NCI-H345 treated with DMSO at 0.1 percent for 48 hours (cell line): ENCODE results near the gene DENND6B.
"Not testable (repeated sequence)": the region's sequence is repeated elsewhere in the genome, so short reads cannot be mapped to it uniquely, and the experiment has no call there.

Source experiments
- DNase-seq: peaks from one replicate; lab custom pipeline; 2025; ENCODE audit not compliant: unreplicated experiment; lab: John Stamatoyannopoulos, UW

The DENND6B gene

DNA sequence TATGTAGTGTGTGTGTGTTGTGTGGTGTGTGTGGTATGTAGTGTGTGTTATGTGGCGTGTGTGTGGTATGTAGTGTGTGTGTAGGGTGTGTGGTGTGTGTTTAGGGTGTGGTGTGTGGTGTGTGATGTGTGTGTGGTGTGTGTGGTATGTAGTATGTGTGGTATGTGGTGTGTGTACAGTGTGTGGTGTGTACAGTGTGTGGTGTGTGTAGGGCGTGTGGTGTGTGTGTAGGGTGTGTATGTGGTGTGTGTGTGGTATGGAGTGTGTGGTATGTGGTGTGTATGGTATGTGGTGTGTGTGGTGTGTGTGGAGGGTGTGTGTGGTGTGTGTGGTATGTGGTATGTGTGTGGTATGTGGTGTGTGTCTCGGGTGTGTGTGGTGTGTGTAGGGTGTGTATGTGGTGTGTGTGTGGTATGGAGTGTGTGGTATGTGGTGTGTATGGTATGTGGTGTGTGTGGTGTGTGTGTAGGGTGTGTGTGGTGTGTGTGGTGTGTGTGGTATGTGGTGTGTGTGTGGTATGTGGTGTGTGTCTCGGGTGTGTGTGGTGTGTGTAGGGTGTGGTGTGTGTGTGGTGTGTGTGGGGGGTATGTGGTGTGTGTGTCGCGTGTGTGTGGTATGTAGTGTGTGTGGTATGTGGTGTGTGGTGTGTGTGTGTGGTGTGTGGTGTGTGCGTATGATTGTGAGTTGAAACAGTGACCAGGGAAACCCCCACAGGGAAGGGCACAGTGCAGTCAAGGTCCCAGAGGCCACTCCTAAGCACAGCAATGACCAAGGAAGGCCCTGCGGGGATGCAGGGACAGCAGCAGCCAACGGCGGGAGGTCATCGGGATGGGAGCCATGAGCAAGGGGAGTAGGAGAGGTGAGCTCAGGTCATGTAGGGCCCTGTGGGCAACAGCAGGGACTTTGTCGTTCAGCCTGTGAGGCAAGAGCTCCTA lies 13.4 kb upstream of the DENND6B start:
- no peak for DNase-seq

GRCh38 chr22:50338860-50339462 lies 12.1 kb upstream of the DENND6B start:
- no peak for DNase-seq

- no peak for DNase-seq
Observed at GRCh38 chr22:50338042-50338573, 11.3 kb upstream of the DENND6B start.

DNA sequence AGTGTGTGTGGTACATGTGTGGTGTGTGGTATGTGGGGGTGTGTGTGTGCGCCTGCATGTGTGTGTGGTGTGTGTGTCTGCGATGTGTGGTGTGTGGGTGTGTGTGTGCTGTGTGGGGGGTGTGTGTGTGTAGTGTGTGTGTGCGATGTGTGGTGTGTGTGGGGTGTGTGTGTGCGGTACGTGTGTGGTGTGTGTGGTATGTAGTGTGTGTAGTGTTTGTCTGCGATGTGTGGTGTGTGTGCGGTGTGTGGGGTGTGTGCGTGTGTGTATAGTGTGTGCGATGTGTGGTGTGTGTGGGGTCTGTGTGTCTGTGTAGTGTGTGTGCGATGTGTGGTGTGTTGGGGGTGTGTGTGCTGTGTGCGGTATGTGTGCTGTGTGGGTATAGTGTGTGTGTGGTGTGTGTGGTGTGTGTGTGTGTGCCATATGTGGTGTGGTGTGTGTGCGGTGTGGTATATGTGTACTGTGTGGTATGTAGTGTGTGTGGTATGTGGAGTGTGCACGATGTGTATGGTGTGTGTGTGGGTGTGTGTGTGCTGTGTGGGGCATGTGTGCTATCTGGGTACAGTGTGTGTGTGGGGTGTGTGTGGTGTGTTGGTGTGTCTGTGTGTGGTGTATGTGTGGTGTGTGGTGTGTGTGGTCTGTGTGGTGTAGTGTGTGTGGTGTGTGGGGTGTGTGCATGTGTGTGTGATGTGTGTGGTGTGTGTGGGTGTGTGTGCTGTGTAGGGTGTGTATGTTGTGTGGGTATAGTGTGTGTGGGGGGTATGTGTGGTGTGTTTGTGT lies 10.6 kb upstream of the DENND6B start:
- DNase-seq = no peak

GRCh38 chr22:50334433-50334832 lies 7.6 kb upstream of the DENND6B start:
- DNase-seq = not testable (repeated sequence)

DNA sequence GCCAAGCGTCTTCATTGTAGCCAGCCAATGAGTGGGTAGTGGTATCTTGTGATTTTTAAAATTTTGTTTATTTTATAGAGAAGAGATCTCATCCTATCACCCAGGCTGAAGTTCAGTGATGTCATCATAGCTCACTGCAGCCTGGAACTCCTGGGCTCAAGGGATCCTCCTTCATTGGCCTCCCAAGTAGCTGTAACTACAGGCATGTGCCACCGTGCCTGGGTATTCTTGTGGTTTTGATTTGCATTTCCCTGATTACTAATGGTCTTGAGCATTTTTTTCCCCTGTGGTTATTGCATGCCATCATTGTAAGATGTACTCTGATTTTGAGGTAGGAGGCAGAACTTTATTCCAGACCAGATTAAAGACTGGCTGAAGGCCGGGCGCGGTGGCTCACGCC lies 2.4 kb upstream of the DENND6B start:
- DNase-seq = no peak

DNA sequence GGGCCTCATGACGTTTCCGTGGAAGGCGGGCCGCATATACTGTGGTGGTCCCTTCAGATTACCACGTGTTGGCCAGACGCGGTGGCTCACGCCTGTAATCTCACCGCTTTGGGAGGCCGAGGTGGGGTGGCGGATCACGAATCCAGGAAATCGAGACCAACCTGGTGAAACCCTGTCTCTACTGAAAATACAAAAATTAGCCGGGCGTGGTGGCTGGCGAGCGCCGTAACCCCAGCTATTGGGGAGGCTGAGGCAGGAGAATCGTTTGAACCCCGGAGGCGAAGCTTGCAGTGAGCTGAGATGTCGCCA lies 853 bp upstream of the DENND6B start:
- no peak for DNase-seq

- no peak for DNase-seq
Observed at GRCh38 chr22:50326225-50326955, 422 bp downstream of the DENND6B start.

DNA sequence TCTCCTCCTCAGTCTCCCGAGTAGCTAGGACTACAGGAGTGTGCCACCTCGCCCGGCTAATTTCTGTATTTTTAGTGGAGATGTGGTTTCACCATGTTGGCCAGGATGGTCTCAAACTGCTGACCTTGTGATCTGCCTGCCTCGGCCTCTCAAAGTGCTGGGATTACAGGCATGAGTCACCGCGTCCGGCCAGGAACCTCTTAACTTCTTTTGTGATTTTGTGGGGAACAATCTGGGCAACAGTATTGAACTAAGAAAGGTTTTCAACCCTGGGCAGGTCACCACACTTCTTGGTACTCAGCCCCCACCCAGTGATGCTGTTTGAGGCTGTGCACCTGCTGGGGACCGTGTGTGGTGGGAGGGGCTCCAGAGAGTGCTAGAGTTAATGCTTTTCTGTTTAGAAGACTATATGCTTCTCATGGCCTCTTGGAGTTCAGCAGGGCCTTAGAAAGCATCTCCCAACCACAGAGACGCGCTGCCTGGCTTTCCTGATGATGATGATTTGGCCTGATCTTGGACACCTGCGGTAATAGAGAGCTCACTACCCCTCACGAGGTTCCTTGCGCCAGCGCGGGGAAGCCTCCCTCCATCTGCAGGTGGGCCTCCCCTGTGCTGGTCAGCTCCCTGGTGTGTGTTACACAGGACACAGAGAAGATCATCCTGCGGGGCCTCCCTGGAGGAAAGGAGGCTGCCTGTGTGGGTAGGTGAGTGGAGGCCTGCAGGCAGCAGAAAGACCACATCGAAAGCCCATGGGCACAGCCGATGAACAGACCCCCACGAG lies 1.2 kb downstream of the DENND6B start:
- DNase-seq = no peak

- no peak for DNase-seq
Observed at GRCh38 chr22:50323900-50324299, 2.9 kb downstream of the DENND6B start.

DNA sequence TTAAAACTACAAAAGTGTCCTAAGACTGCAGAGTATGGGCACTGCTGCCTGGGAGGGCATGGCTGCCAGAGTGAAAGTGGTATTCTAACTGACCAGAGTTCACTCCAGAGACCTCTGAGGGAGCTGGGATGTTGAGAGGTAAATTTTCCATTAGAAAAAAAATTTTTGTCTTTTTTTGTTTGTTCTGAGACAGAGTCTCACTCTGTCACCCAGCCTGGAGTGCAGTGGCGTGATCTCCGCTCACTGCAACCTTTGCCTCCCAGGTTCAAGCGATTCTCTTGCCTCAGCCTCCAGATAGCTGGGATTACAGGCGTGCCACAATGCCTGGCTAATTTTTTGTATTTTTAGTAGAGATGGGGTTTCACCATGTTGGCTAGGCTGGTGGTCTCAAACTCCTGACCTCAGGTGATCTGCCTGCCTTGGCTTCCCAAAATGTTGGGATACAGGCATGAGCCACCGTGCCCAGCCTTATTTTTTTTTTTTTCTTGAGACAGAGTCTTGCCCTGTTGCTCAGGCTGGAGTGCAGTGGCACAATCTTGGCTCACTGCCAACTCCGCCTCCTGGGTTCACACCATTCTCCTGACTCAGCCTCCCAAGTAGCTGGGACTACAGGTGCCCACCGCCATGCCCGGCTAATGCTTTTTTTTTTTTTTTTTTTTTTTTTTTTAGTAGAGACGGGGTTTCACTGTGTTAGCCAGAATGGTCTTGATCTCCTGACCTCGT lies 4.3 kb downstream of the DENND6B start:
- DNase-seq = not testable (repeated sequence)

DNA sequence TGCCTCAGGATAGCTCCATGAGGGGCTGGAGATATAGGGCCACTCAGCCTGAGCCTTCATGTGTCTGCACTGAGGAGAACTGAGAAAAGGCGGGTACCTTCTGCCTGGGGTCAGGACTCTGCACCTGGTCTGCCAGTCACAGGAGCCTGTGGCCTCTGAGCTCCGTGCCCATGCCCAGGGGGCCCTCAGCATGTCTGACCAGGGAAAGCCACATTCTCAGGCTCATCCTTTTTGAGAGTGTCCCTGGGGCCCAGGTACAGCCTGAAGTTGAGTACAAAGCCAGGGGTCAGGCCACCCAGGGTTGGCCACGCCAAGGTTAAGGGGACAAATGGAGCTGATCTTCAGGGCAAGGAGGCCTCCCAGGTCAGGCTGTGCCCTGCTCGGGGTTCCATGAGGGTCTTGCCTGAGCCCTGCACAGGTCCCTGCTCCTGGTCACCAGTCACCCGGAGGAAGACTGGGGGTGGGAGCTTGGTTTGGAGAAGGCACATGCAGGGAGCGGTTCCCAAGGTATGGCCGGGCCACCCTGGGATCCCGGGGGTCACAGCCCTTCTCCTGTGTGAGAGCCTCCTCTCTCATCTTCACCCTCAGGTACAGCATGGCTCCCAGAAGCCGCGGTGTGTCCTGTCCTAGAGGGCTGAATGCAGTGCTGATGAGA lies 6.0 kb downstream of the DENND6B start:
- no peak for DNase-seq

GRCh38 chr22:50320116-50320515 lies 6.7 kb downstream of the DENND6B start:
- DNase-seq = no peak

- no peak for DNase-seq
Observed at GRCh38 chr22:50319503-50319951, 7.3 kb downstream of the DENND6B start.

GRCh38 chr22:50318698-50319411 lies 8.0 kb downstream of the DENND6B start:
- DNase-seq = no peak

GRCh38 chr22:50318356-50318697 lies 8.5 kb downstream of the DENND6B start:
- no peak for DNase-seq

DNA sequence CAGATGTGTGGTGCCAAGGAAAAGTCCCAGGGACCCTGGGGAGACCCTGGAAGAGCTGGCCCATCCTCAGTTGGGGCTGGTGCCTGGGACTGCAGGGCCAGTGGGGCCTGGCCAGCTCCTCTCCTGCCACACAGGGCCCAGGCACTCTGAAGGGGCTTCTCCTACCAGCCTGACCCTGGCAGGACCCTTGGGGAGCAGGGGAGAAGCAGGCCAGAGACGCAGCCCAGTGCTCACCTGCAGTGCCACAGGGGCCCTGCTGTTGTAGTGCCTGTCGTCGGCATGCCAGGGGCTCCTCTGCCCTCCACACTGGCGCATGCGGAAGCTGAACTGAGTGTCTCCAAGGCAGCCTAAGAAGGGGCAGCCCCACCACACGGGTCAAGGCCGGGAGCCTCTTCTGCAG lies 9.1 kb downstream of the DENND6B start:
- no peak for DNase-seq

GRCh38 chr22:50317178-50317577 lies 9.6 kb downstream of the DENND6B start:
- no peak for DNase-seq
